Thyroid gland (tissue), 4 donors: ENCODE data around the gene OR2D2. TPM values are rescaled to one million over a fixed set of nuclear protein-coding genes. Genes with fewer than 3 reads are reported as not detected.

ENCODE experiments used
- DNase-seq, 2 donors: peaks; one replicate each; pipeline ENCODE4 v3.0.0-alpha.2; 2019
- H3K27ac ChIP-seq, 3 donors: fragments of 200-600 bp; sonication (generic); 1 replicate in 2 of 3; 2 replicates in 1 of 3; pipeline ENCODE4 v1.5.1; 2016 to 2019; ENCODE audit warnings: mild to moderate bottlenecking in 1 of 3, moderate library complexity in 1 of 3
- H3K27me3 ChIP-seq: fragments of 200-600 bp; sonication (generic); one replicate; pipeline ENCODE4 v1.5.1; 2019
- H3K36me3 ChIP-seq, 2 donors: fragments of 200-600 bp; sonication (generic); one replicate each; pipeline ENCODE4 v1.5.1; 2016 to 2019
- H3K4me1 ChIP-seq, 2 donors: fragments of 200-600 bp; sonication (generic); one replicate each; pipeline ENCODE4 v1.5.1; 2017 to 2019
- H3K4me3 ChIP-seq, 3 donors: fragments of 200-600 bp; sonication (generic); replicated peaks in 1 of 3; 1 replicate in 2 of 3; 2 replicates in 1 of 3; pipeline ENCODE4 v1.5.1; 2016; ENCODE audit warnings: mild to moderate bottlenecking in 1 of 3
- H3K9me3 ChIP-seq: fragments of 200-600 bp; sonication (generic); one replicate; pipeline ENCODE4 v1.5.1; 2017
- CTCF ChIP-seq, 6 experiments: fragments of 200-600 bp in 3 of 6; fragments of 450-650 bp in 3 of 6; sonication (generic) in 3 of 6; IDR thresholded peaks; one replicate each; pipeline ENCODE4 v1.5.1; 2016 to 2019; ENCODE audit warnings: antibody characterized with exemption in 6 of 6, mild to moderate bottlenecking in 2 of 6, inconsistent platforms in 1 of 6, moderate library complexity in 1 of 6
- POLR2A ChIP-seq, 2 donors: fragments of 450-650 bp; IDR thresholded peaks; one replicate each; pipeline ENCODE4 v1.6.1; 2017; ENCODE audit warnings: antibody characterized with exemption in 2 of 2, mild to moderate bottlenecking in 2 of 2, moderate library complexity in 1 of 2
- WGBS, 2 donors: methylation state at CpG; one replicate each; pipeline ENCODE4 v1.1.5; 2017; 5-methylcytosine and 5-hydroxymethylcytosine counted together
- intact Hi-C: fragments of 100-400 bp; cut with DNase I; formaldehyde crosslinking; loops from one replicate; pipeline ENCODE4 v1.15.1; 2023
- total RNA-seq, 4 donors: library from RNA; depleted of rRNA; stranded (reverse); fragments of >200 nt; gene quantifications; one replicate each; pipeline ENCODE4 v1.2.3, GENCODE V29; 2016

OR2D2 gene
- total RNA-seq, 4 donors from 2014 or later, result 0.54 to 1.2 TPM; not detected in 2

- H3K4me1 ChIP-seq, result no peaks in the 10 kb centered on the region
- DNase-seq, result no peak
- intact Hi-C loops, result no loop called here
- TF ChIP-seq POLR2A (IDR thresholded peaks at IDR 0.05) (no peak), CTCF (IDR thresholded peaks at IDR 0.05) (no peak)
- H3K27ac ChIP-seq, result no peak overlapping the region
- no peaks in the 10 kb centered on the region for H3K36me3 ChIP-seq
- H3K9me3 ChIP-seq, result no peaks in the 10 kb centered on the region
- no peak overlapping the region for H3K4me3 ChIP-seq
- 68 to 73% methylated on average over 2 of the region's 2 CpGs for WGBS, 2 donors
- no peaks in the 10 kb centered on the region for H3K27me3 ChIP-seq
Observed at GRCh38 chr11:6900327-6900999, 8.2 kb upstream of the OR2D2 start.

- intact Hi-C loops, result no loop called here
Observed at GRCh38 chr11:6898911-6899310, 6.6 kb upstream of the OR2D2 start.

GRCh38 chr11:6895010-6895409 lies 2.7 kb upstream of the OR2D2 start:
- Histone ChIP-seq H3K36me3 (no peaks in the 10 kb centered on the region), H3K4me3 (no peak overlapping the region), H3K4me1 (no peaks in the 10 kb centered on the region), H3K9me3 (no peaks in the 10 kb centered on the region), H3K27ac (no peak overlapping the region), H3K27me3 (no peaks in the 10 kb centered on the region)
- no peak for DNase-seq
- intact Hi-C loops, result no loop called here
- TF ChIP-seq POLR2A (IDR thresholded peaks at IDR 0.05) (no peak), CTCF (IDR thresholded peaks at IDR 0.05) (no peak)

More at GRCh38 chr11:6898911-6899310, 6.6 kb upstream of the OR2D2 start:
- Histone ChIP-seq H3K27me3 (no peaks in the 10 kb centered on the region), H3K27ac (no peak overlapping the region), H3K9me3 (no peaks in the 10 kb centered on the region), H3K4me1 (no peaks in the 10 kb centered on the region), H3K36me3 (no peaks in the 10 kb centered on the region), H3K4me3 (no peak overlapping the region)
- 59 to 77% methylated on average over 1 of the region's 1 CpG for WGBS, 2 donors
- no peak for DNase-seq
- TF ChIP-seq POLR2A (IDR thresholded peaks at IDR 0.05) (no peak), CTCF (IDR thresholded peaks at IDR 0.05) (no peak)

GRCh38 chr11:6894097-6894496 lies 1.8 kb upstream of the OR2D2 start:
- no peaks in the 10 kb centered on the region for H3K4me1 ChIP-seq
- DNase-seq, result no peak
- no peak for TF ChIP-seq POLR2A (IDR thresholded peaks at IDR 0.05)
- no peak for TF ChIP-seq CTCF (IDR thresholded peaks at IDR 0.05)
- intact Hi-C loops, result no loop called here
- H3K36me3 ChIP-seq, result no peaks in the 10 kb centered on the region
- H3K27ac ChIP-seq, result no peak overlapping the region
- no peak overlapping the region for H3K4me3 ChIP-seq
- H3K27me3 ChIP-seq, result no peaks in the 10 kb centered on the region
- H3K9me3 ChIP-seq, result no peaks in the 10 kb centered on the region

- intact Hi-C loops, result no loop called here
- DNase-seq, result no peak
- H3K27ac ChIP-seq, result no peak overlapping the region
- no peak overlapping the region for H3K4me3 ChIP-seq
- H3K4me1 ChIP-seq, result no peaks in the 10 kb centered on the region
- TF ChIP-seq POLR2A (IDR thresholded peaks at IDR 0.05), result no peak
- TF ChIP-seq CTCF (IDR thresholded peaks at IDR 0.05), result no peak
- no peaks in the 10 kb centered on the region for H3K36me3 ChIP-seq
- H3K9me3 ChIP-seq, result no peaks in the 10 kb centered on the region
- no peaks in the 10 kb centered on the region for H3K27me3 ChIP-seq
- 43 to 52% methylated on average over 1 of the region's 1 CpG for WGBS, 2 donors
Observed at GRCh38 chr11:6889835-6890234, 2.5 kb downstream of the OR2D2 start.
